ENCODE data around the gene PLPPR2.

Gene PLPPR2

DNA sequence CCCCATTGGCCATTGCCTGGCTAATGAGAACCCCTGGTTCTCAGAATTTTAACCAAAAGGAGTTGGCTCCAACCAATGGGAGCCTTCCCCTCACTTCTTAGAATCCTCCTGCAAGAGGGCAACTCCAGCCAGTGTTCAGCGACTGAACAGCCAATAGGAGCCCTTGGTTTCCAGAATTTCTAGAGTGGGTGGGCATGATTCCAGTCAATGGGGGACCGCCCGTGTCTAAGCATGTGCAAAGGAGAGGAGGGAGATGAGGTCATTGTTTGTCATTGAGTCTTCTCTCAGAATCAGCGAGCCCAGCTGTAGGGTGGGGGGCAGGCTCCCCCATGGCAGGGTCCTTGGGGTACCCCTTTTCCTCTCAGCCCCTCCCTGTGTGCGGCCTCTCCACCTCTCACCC lies 9.7 kb downstream of the PLPPR2 start:
- Histone ChIP-seq H3K27me3 (ENCODE audit: insufficient read depth, low read depth, severe bottlenecking) (no peaks in the 10 kb centered on the region), H3K9me3 (ENCODE audit: severe bottlenecking) (no peaks in the 10 kb centered on the region), H3K4me3 (ENCODE audit: low read depth, low read length) (no peak overlapping the region), H3K36me3 (peaks cover 43% of the 10 kb centered on the region), H3K27ac (no peak overlapping the region)
- TF ChIP-seq, protein P1, sequence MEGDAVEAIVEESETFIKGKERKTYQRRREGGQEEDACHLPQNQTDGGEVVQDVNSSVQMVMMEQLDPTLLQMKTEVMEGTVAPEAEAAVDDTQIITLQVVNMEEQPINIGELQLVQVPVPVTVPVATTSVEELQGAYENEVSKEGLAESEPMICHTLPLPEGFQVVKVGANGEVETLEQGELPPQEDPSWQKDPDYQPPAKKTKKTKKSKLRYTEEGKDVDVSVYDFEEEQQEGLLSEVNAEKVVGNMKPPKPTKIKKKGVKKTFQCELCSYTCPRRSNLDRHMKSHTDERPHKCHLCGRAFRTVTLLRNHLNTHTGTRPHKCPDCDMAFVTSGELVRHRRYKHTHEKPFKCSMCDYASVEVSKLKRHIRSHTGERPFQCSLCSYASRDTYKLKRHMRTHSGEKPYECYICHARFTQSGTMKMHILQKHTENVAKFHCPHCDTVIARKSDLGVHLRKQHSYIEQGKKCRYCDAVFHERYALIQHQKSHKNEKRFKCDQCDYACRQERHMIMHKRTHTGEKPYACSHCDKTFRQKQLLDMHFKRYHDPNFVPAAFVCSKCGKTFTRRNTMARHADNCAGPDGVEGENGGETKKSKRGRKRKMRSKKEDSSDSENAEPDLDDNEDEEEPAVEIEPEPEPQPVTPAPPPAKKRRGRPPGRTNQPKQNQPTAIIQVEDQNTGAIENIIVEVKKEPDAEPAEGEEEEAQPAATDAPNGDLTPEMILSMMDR (IDR thresholded peaks at IDR 0.05; ENCODE audit: low read depth, low read length): no peak
- DNase-seq: no peak

DNA sequence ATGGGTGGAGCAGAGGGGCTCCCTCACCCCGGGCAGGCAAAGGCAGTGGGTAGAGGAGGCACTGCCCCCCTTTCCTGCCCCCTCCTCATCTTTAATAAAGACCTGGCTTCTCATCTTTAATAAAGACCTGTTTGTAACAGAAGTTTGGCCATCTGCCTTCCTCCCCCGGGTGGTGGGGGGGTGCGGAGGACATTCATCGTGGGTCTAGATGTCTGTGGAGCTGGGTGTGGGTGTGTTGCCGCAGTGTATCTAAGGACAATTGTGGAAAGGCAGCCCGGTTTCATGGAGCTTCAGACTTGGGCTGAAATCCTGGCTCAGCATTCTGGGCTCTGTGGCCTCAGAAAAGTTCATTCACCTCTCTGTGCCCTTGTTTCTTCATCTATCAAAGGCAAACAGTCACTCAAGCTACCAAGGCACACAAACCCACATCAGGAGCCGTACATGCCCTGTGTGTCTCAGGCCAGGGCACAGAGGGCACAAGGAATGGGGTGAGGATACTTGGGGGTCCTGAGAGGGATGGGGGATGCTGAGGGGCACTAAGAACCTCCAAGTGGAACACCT lies 10.4 kb downstream of the PLPPR2 start:
- Histone ChIP-seq H3K9me3 (ENCODE audit: severe bottlenecking) (no peaks in the 10 kb centered on the region), H3K27ac (no peak overlapping the region), H3K4me3 (ENCODE audit: low read depth, low read length) (no peak overlapping the region), H3K36me3 (peaks cover 40% of the 10 kb centered on the region), H3K27me3 (ENCODE audit: insufficient read depth, low read depth, severe bottlenecking) (no peaks in the 10 kb centered on the region)
- DNase-seq: no peak
- TF ChIP-seq, protein P1 (IDR thresholded peaks at IDR 0.05; ENCODE audit: low read depth, low read length): no peak

DNA sequence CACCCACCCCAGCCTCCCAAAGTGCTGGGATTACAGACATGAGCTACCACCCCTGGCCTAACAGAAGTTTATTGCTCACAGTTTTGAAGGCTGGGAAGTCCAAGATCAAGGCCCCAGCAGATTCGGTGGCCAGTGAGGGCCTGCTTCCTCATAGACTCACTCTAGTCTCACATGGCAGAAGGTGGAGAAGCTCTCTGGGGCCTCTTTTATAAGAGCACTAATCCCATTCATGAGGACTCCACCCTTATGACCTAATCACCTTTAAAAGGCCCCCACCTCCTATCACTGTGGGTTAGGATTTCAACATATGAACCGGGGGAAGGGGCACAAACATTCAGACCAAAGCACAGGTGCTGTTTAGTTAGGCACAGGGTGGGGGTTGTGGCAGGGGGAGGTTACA lies 12.3 kb downstream of the PLPPR2 start:
- Histone ChIP-seq H3K27ac (no peak overlapping the region), H3K9me3 (ENCODE audit: severe bottlenecking) (no peaks in the 10 kb centered on the region), H3K27me3 (ENCODE audit: insufficient read depth, low read depth, severe bottlenecking) (no peaks in the 10 kb centered on the region), H3K4me3 (ENCODE audit: low read depth, low read length) (no peak overlapping the region), H3K36me3 (peaks cover 21% of the 10 kb centered on the region)
- TF ChIP-seq, protein P1 (IDR thresholded peaks at IDR 0.05; ENCODE audit: low read depth, low read length): no peak
- no peak for DNase-seq

DNA sequence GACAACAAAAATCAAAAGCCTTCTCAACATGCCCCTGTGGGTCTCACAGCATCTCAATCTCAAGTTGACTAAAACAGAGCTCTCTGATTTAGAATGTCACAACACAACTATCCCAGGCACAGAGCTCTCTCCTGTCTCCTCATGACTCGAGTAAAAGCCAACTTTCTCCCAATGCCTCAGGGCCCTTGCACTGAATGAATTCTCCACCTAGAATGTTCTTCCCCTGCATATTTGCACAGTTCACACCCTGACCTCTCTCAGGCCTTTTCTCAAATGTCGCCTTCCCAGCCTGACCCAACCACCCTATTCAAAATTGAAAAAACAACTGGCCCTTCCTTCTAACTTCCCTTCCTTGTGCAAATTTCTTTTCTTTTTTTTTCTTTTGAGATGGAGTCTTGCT lies 15.5 kb downstream of the PLPPR2 start:
- Histone ChIP-seq H3K9me3 (ENCODE audit: severe bottlenecking) (no peaks in the 10 kb centered on the region), H3K27ac (no peak overlapping the region), H3K27me3 (ENCODE audit: insufficient read depth, low read depth, severe bottlenecking) (no peaks in the 10 kb centered on the region), H3K4me3 (ENCODE audit: low read depth, low read length) (no peak overlapping the region), H3K36me3 (peaks cover 2% of the 10 kb centered on the region)
- no peak for DNase-seq
- TF ChIP-seq, protein P1 (IDR thresholded peaks at IDR 0.05; ENCODE audit: low read depth, low read length): no peak

DNA sequence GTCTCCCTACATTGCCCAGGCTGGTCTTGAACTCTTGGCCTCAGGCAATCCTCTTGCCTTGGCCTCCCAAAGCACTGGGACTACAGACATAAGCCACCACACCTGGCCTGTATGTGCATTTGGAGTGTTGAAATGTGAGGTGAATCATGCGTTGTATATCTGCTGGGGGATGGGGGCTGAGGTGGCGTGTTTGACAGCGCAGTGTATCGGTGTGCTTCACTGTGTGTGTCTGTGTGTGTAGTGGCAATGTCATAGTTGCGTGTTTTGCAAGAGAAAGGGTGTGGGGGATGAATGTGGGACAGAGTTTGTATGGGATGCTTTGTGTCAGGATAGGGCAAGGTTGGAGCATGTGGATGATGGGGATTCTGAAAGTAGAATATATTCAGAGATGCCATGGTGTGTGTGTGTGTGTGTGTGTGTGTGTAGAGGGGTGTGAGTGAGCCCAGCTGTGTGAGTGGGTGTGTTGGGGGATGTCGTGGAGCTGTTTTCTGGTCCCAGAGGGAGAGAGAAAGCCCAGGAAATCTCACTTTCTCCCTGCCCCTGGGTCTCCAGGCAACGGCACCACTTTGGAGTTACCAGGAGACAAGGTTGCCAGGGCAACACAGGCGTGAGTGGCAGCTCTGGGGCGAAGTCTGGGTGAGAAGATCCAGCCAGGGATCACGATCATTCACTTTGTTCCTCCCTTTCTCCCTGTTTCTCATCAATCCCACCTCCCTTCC lies 18.1 kb downstream of the PLPPR2 start:
- Histone ChIP-seq H3K9me3 (ENCODE audit: severe bottlenecking) (no peaks in the 10 kb centered on the region), H3K27ac (no peak overlapping the region), H3K36me3 (no peaks in the 10 kb centered on the region; the same call in 1 of the 2 replicates), H3K27me3 (ENCODE audit: insufficient read depth, low read depth, severe bottlenecking) (no peaks in the 10 kb centered on the region), H3K4me3 (ENCODE audit: low read depth, low read length) (no peak overlapping the region)
- TF ChIP-seq, protein P1 (IDR thresholded peaks at IDR 0.05; ENCODE audit: low read depth, low read length): no peak
- DNase-seq: no peak
